Adrenal gland (tissue), 5 donors: Measurements from ENCODE around the gene ARHGAP33.

Experiments
- POLR2A ChIP-seq, 2 donors: fragments of 450-650 bp; IDR thresholded peaks; one replicate each; pipeline ENCODE4 v1.6.1; 2017; ENCODE audit warnings: antibody characterized with exemption in 2 of 2, mild to moderate bottlenecking in 2 of 2, moderate library complexity in 1 of 2
- TF ChIP-seq, protein P1 (sequence below), 6 experiments: fragments of 450-650 bp in 4 of 6; fragments of 200-600 bp in 2 of 6; sonication (generic) in 1 of 6; IDR thresholded peaks; 1 replicate in 5 of 6; 2 replicates in 1 of 6; pipeline versions ENCODE4 v1.5.1 to v1.8.0; 2016 to 2021; ENCODE audit warnings: antibody characterized with exemption in 6 of 6, mild to moderate bottlenecking in 2 of 6, moderate library complexity in 1 of 6
- donor health status: DM: no; HTN: no; CAD: no.

DNA sequence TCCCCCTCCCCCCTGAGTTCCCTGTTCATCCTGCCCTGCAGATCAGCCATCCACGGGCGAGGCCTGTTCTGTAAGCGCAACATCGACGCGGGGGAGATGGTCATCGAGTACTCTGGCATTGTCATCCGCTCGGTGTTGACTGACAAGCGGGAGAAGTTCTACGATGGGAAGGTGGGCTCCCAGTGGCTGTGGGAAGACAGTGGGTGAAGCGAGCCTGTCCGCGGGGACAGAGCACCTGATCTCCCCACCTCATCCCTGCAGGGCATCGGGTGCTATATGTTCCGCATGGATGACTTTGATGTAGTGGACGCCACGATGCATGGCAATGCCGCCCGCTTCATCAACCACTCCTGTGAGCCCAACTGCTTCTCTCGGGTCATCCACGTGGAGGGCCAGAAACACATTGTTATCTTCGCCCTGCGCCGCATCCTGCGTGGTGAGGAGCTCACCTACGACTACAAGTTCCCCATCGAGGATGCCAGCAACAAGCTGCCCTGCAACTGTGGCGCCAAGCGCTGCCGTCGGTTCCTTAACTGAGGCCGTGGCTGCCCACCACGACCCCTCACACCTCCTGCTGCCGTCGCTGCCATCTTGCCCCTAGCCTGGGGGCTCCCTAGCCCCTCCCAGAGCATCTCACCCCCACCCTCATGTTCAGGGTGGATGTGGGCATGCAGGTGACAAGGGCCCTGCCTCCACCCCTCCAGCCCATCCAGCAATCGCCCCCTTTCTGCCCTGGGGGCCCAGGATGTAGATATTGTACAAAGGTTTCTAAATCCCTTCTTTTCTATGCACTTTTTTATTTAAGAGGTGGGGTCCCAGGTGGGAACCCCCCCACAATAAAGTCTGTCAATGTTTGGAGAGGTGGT lies 37.1 kb upstream of the ARHGAP33 start:
- TF ChIP-seq, protein P1, sequence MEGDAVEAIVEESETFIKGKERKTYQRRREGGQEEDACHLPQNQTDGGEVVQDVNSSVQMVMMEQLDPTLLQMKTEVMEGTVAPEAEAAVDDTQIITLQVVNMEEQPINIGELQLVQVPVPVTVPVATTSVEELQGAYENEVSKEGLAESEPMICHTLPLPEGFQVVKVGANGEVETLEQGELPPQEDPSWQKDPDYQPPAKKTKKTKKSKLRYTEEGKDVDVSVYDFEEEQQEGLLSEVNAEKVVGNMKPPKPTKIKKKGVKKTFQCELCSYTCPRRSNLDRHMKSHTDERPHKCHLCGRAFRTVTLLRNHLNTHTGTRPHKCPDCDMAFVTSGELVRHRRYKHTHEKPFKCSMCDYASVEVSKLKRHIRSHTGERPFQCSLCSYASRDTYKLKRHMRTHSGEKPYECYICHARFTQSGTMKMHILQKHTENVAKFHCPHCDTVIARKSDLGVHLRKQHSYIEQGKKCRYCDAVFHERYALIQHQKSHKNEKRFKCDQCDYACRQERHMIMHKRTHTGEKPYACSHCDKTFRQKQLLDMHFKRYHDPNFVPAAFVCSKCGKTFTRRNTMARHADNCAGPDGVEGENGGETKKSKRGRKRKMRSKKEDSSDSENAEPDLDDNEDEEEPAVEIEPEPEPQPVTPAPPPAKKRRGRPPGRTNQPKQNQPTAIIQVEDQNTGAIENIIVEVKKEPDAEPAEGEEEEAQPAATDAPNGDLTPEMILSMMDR (IDR thresholded peaks at IDR 0.05), result no peak
- TF ChIP-seq POLR2A (IDR thresholded peaks at IDR 0.05), result no peak
